ENCODE results near the gene FBH1. TPM values are rescaled to one million over a fixed set of nuclear protein-coding genes. Genes with fewer than 3 reads are reported as not detected.

The FBH1 gene
- total RNA-seq, 1 donor from 2014 or later, result 73.3 TPM

DNA sequence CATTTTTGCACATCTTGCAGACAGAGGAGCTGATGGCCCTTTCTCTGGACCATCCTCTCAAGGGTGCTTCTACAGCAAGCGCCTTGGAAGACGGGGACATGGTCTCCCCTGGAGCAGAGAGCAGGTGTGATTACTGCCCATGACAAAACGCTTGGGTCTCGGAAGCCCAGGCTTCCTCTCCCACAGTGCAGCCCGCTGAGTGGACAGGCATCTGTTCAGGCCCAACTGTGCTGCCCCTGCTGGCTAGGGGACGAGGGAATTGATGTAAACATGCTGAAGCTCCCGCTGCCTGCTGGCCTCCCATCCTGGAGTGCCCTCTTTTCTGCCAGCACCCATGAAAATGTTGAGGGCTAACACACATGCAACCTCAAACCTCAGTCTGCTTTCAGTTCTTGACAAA, 73.0 kb downstream of the FBH1 start:
- DNase-seq, result no peak
- intact Hi-C loops (cut with DNase I), result no loop called here
- no peak overlapping the region for H3K27ac ChIP-seq
- ATAC-seq, result no peak
- peaks cover 35% of the 10 kb centered on the region for H3K36me3 ChIP-seq
- peaks cover 5% of the 10 kb centered on the region for H3K4me1 ChIP-seq
- TF ChIP-seq CTCF (IDR thresholded peaks at IDR 0.05), result no peak
- no peaks in the 10 kb centered on the region for H3K27me3 ChIP-seq
- H3K9me3 ChIP-seq, result no peaks in the 10 kb centered on the region
- H3K4me3 ChIP-seq, result no peak overlapping the region

DNA sequence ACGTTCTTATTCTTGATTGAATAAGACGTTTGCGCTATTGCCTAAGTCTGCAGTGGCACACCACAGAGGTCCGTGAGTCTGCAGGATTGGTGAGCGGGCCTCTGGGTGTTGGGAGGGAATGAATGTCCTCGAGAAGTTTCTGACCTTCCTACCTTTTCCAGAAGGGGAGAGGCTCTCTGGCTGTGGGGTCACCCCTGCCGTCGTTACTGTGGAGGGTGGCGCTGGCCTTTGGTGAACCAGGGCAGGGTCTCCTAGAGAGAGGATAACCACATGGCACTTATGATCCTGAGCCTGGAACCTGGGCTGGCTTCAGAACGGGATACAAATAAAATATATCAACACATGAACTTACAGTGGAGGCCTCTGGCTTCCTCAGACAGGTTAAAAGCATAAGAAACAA, 73.5 kb downstream of the FBH1 start:
- no peak for ATAC-seq
- DNase-seq, result no peak
- intact Hi-C loops (cut with DNase I), result no loop called here

DNA sequence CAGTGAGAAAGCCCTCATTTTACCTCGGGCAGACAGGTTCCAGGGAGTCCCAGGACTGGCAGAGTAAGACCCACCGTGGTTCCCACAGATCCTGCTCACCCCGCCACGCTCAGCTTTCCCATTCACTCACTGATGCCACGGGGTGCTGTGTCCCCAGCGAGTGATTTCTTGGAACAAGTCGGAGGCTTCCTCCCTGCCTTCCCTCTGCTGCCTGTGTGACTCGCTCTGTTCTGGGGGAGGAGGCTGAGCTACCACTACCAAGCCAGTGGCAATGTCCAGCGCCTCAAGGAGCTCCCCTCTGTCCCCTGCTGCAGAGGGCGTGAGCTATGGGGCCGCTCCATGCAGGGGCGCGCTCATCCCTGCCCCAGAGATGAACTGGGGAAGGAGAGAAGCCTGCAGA, 74.7 kb downstream of the FBH1 start:
- ATAC-seq (peak; percentile 8), DNase-seq (no peak)
- no peaks in the 10 kb centered on the region for H3K27me3 ChIP-seq
- H3K4me1 ChIP-seq, result no peaks in the 10 kb centered on the region
- H3K27ac ChIP-seq, result no peak overlapping the region
- TF ChIP-seq CTCF (IDR thresholded peaks at IDR 0.05), result no peak
- H3K9me3 ChIP-seq, result no peaks in the 10 kb centered on the region
- intact Hi-C loops (cut with DNase I), result no loop called here
- H3K36me3 ChIP-seq, result peaks cover 24% of the 10 kb centered on the region
- H3K4me3 ChIP-seq, result no peak overlapping the region

More for the DNA sequence above, 73.5 kb downstream of the FBH1 start:
- TF ChIP-seq CTCF (IDR thresholded peaks at IDR 0.05), result no peak
- Histone ChIP-seq H3K27me3 (no peaks in the 10 kb centered on the region), H3K9me3 (no peaks in the 10 kb centered on the region), H3K27ac (no peak overlapping the region), H3K4me1 (peaks cover 3% of the 10 kb centered on the region), H3K36me3 (peaks cover 35% of the 10 kb centered on the region), H3K4me3 (no peak overlapping the region)

GRCh38 chr10:5965266-5965665, 75.2 kb downstream of the FBH1 start:
- no peak overlapping the region for H3K27ac ChIP-seq
- H3K9me3 ChIP-seq, result no peaks in the 10 kb centered on the region
- no peak overlapping the region for H3K4me3 ChIP-seq
- no peaks in the 10 kb centered on the region for H3K27me3 ChIP-seq
- no peaks in the 10 kb centered on the region for H3K4me1 ChIP-seq
- DNase-seq, result no peak
- TF ChIP-seq CTCF (IDR thresholded peaks at IDR 0.05), result no peak
- ATAC-seq, result peak; percentile 14
- intact Hi-C loops (cut with DNase I), result no loop called here
- H3K36me3 ChIP-seq, result peaks cover 19% of the 10 kb centered on the region

GRCh38 chr10:5968037-5968680, 78.1 kb downstream of the FBH1 start:
- intact Hi-C loops (cut with DNase I), result no loop called here
- H3K27ac ChIP-seq, result no peak overlapping the region

More at GRCh38 chr10:5968037-5968680, 78.1 kb downstream of the FBH1 start:
- H3K27me3 ChIP-seq, result no peaks in the 10 kb centered on the region
- ATAC-seq (no peak), DNase-seq (no peak)
- no peak overlapping the region for H3K4me3 ChIP-seq
- H3K36me3 ChIP-seq, result peaks cover 11% of the 10 kb centered on the region
- peaks cover 24% of the 10 kb centered on the region for H3K4me1 ChIP-seq
- TF ChIP-seq CTCF (IDR thresholded peaks at IDR 0.05), result no peak
- H3K9me3 ChIP-seq, result no peaks in the 10 kb centered on the region
